Right hindlimb (tissue), 1 donor: ENCODE measurements around the gene KIRREL3.
A peak's percentile ranks its signal among the peaks of the same experiment; 100 is the strongest.

ENCODE experiments used
- DNase-seq: peaks from one replicate; pipeline ENCODE4 v3.0.0-alpha.2; 2018

KIRREL3 gene

DNA sequence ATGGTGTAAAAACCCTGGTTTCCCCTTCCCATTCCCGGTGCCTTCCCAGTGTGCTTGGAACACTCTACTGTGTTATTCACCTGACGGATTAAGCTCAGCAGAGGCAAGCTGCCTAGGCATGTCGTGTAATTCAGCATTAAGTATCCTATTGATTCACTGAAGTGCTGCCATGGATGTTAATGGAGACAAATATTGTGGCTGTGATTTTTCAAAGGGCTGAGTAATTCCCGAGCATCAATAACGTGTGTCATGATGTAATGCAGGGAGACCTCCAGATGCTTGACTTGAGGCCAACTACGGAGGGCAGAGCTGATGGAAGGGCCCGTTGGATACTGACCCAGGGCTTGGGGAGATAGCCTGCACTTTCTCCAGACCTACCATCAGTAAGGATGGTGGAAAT, 376.1 kb downstream of the KIRREL3 start:
- no peak for DNase-seq

DNA sequence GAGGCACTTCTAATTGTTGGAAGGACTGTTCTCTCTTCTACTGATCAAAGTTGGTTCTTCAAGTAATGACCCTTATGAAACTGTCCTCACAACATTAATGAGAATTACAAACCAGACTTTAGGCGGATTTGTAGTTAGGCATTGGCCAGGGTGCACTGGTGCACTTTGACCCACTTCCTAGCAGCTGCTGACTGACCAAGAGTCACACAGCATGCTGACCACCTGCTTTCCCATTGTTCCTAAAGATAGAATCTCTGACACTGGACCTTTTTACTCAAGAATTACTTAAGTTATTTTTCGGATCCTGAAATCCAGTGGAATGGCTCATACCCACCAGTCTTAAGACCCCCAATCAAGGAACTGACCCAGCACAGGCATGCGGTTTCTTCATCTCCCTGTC, 381.1 kb downstream of the KIRREL3 start:
- DNase-seq, result no peak

DNA sequence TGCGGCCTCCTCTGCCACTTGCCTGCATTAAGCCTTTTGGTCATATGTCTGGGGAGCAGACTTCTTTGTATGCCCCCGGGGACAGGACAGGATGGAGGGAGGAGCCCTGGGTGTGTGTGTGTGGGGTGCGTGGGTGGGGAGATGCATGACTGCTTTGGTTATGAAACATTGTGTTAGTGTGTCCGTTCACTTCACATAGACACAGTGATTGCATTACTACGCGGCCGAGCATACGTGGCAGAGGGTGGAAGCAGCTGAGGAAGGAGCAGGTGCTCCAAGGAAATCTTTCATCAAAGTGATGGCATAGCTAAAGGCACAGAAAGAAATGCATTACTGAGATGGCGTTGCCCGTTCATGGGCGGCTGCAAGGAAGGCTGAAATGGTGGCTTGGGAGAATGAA, 384.7 kb downstream of the KIRREL3 start:
- no peak for DNase-seq

DNA sequence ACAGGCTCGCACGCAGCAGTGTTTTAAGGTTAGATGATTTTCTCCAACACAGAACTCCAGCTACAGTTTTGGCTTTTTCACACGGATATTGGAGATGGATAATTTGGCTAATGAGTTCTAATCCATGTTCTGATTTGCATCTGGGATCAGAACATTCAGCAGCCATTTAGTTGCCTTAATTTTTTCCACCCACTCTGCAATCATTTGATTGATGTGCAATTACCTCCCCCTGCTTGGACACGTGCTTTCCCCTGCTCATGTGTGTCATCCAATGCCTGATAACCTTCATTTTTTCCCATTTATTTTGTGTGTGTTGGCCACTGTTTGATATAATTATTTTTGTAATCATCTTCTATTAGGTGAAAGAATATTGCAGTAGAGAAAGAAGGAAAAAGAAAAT, 387.3 kb downstream of the KIRREL3 start:
- no peak for DNase-seq

DNA sequence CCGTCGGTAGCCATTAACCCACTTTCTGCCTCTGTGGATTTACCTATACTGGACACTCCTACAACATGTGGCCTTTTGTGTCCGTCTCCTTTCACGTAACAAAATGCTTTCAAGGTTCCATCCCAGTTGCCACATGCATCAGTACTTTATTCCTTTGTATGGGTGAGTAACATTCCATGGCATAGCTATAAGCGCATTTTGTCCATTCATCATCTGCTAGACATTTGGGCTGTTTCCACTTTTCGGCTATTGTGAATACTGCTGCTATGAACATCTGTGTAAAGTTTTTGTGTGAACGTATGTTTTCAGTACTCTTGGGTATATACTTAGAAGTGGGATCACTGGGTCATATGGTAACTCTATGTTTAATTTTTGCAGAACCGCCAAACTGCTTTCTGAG, 387.9 kb downstream of the KIRREL3 start:
- DNase-seq, result no peak

DNA sequence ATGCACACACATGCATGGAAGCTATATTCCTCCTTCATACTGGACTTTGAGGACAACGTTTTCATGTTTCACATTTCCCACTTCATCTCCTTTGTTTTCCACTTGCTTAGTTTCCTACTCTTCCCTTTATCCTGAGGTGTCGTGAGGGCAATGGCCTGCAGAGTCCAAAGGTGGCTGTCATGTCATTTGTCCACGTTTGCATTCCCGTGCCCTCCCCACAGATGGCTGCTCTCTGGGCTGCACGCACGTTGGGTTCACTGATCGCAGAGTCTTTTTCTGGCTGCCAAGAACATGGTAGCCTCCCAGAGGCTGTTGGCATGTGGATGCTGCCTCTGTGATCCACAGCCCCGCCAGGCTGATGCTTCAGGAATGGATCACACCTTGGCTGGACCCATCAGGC, 389.1 kb downstream of the KIRREL3 start:
- no peak for DNase-seq

DNA sequence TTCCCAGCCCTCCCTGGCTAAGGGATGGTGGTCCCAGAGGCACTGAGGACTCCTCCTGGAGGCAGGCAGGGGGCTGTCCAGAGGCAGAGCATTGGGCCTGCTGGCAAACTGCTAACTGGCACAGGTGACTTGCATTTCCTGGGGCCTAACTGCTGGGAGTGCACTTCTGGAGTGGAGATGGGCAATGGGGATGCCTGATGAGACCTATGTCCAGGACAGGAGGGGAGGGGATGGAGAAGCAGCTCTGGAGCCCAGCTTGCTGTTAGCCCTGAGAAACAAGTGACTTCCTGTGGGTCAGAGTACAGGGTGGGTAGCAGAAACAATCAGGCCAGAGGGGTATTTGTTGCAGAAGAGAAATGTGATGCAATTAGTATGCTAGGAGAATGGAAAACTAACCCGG, 391.9 kb downstream of the KIRREL3 start:
- DNase-seq, result no peak

DNA sequence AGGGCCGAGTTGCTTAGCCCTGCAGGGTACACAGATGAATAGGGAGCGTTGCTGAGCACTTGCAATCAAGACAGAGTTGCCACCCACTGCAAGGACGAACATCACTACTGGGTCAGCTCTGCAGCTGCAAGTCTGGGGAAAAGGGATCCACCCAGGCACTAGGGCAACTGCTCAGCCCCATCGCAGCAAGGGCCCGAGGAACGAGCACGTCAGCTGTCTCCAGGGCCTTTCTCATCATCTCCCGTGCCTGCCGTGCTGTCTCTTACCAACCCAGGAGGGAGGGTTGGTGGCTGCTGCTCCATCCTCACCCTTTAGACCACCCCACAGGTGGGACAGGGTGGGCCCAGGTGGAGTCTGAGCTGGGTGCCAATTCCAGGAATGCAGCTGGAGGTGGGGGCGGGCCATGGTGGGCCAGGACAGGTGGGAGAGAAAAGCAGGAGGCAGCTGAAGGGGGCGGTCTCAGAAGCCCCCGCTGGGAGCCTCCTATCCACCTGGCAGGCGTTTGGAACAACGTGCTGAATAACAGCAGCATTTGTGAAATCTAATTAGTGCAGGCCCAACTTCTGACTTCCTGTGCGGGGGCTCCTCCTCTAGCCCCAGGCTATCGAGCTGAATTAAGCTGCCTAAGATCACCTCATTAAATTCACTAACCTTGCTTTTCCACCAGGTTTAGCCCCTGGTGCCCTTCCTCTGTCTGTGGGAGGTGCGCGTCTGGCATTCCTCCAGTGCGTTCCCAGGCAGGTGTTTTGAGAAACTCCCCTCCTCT, 392.6 kb downstream of the KIRREL3 start:
- DNase-seq, result no peak

DNA sequence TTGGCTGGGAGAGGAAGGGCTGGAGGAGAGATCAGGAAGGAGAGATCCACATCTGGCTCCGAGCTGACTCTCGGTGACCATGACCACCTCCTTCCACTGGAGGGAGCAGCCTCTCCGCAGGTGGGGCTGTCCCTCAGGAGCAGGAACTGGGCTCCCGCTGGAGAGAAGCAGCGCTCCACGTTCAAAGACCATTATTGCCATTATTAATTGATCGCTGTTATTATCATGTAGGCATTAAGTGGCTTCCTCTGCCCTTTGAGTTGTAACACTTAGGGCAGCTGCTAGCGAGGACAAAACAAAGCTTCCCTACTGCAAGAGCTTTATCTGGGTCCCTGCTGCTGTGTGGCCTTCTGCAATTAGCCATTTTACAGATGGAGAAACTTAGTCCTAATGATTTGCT, 393.2 kb downstream of the KIRREL3 start:
- DNase-seq, result peak; percentile 71

DNA sequence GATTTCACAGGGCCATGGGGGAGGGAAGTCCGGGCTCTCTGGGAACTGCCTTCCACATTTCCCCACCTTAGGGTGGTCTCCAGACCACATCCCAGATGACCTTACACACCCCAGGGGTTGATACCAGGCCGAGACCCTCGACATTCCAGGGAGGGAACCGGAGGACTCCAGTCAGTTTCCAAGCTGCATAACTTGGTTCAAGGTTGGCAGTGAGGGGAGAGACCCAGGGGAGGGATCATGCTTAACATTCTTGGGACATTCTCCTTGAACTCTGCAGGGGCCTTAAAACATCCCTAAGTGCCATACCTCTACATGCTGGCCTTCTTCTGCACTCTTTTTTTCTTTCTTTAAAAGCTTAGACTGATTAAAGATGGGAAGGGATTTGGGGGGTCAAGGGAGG, 394.1 kb downstream of the KIRREL3 start:
- DNase-seq, result no peak

DNA sequence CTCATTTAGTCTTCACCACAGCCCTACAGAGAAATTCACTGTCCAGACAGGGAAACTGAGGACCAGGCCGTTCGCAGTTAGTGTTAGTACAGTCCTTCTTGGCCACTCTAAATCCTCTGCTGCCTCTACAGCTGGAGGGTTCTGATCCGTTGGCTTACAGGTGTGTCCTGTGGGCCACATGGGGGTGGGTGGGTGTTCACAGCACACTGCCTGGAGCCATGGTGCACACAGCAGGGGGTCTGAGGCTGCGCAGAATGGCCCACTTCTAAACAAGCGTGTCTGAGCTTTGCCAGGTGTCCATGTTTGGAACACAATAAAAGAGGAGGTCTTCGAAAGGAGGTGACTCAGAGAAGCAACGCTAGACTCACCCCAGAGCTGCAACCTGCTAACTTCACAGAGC, 396.1 kb downstream of the KIRREL3 start:
- no peak for DNase-seq

DNA sequence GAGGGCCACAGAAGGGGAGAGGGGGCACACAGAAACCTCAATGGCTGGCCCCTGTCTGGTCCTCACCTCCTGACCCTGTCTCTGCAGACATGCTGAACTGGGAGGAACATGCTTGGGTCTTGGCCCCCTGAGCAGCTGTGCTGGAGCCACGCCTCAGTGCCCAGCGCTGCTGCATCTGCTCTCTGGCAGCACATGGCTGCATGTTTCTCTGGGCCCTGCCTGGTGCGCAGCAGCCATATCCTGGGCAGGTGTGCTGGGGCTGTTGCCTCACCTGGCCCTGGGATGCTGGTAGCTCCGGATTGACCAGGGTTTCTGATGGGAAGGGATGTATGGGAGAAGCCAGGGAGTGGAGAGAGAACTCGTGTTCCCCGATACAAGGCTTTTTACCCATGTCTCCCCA, 397.1 kb downstream of the KIRREL3 start:
- no peak for DNase-seq

DNA sequence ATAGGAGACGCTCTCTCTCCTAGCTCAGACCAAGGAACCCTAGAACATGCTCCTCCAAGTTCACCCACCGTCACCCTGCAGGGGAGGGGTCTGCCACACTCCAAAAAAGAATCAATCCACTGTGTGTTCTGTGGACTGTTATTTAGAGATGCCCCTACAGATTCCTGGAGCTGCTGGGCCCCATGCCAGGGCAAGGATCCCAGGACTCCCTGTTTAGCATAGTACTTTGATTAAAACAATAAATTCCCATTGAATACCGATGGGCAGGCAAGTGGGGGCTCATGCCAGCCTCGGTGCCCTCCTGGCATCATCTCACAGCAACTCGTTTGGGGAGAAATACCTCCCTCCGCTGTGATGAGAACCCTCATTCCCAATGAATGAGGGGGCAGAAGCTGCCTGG, 397.6 kb downstream of the KIRREL3 start:
- no peak for DNase-seq

DNA sequence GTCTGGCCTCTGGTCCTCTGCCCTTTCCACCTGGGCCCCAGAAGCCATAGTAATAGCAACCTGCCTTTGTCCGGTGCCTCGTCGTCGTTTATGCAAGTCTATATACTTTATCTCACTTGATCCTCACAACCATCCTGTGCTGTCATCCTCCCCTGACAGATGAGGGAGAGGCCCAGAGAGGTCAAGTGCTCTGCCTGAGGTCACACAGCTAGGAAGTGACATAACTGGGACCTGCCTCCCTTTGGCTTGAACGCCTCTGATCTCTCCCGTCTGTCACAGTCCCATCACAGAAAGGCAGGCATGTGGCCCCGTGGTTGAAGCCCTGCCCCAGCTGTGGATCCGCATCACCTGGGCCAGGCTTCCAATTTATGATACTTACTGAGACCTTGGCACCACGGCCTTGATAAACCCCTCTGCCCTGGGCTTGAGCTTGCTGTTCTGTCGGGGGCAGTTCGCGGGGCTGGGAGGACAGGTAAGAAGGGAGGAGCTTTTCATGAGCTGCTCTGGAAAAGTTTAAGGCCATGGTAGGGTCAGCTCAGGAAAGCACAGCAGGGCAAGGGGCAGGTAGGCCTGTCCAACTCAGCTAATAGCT, 398.1 kb downstream of the KIRREL3 start:
- no peak for DNase-seq

DNA sequence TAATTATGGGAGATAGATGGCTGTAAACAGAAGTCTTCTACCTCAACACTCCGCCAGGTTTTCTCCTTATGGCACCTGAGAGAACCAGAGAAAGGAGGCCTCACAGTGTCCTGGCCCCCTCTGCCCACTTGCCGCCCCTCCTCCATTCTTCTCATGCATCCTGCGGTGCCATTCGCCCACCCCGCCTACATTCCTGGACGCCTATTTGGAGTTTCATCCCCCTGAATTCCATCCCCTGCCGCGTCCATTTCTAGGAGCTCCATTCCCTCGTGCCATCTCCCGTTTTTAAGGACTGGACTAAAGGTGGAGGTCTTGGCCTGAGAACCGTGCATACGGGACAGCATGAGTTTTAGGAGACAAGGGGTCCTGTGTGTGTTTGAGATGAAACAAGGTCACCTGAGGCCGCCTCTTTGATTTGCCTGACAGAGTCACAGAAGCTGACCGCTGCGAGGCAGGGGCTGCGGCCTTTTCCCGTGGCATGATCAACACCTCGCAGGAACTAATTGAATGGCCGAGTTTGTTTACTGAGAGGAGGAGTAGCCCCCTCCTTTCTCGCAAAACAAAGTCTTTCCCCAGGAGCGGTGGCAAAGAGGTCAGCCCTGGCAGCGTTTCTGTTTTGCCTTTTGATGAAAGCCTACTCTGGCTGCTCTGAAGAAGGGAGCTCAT, 398.9 kb downstream of the KIRREL3 start:
- no peak for DNase-seq

DNA sequence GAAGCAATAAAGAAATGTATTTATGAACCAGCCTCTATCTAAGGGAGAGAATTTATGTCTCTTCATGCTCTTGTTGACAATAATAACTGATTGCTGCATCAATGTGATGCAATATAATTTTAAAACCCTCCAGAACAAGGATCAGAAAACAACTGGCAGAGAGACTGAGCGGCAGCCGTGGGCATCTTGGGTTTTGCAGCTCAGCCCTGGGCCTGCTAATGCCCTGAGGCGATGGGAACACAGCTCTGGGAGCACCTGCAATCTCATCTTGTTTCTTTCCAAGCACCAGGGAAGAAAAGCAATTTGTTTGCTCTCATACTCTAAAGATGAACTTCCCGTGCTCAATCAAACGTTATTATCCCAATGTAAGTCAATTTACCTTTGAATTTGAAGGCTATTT, 399.4 kb downstream of the KIRREL3 start:
- DNase-seq, result no peak

DNA sequence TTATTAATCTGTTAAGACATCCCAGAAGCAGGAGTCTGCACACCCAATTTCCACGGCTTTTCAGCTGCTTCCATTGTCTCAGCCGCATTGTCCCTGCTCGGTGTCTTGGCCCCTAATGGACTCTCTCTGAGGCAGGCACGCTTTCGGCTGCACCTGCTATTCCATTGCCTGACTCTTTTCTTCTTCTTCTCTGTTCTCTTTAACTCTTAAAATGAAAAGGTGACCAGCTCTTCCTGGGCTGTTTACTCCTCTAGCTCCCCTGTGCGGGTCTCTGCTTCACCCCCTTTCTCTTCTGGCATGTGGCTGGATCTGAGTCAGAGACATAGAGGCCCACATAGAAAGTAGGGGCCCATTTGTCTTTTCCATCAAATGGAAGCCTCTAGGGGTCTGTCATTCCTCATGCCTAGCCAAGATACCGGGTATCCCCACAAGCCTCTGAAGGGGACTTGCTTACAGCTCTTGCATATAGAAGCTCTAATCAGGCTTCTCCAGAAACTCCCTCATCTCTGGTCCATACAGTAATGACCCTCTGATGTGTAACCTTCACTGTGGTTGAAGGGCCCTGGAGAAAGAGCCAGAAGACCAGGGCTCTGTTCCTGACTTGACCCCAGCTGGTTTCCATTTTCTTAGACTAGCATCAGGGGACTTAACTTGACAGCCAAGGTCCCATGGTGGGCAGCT, 401.2 kb downstream of the KIRREL3 start:
- DNase-seq, result no peak

DNA sequence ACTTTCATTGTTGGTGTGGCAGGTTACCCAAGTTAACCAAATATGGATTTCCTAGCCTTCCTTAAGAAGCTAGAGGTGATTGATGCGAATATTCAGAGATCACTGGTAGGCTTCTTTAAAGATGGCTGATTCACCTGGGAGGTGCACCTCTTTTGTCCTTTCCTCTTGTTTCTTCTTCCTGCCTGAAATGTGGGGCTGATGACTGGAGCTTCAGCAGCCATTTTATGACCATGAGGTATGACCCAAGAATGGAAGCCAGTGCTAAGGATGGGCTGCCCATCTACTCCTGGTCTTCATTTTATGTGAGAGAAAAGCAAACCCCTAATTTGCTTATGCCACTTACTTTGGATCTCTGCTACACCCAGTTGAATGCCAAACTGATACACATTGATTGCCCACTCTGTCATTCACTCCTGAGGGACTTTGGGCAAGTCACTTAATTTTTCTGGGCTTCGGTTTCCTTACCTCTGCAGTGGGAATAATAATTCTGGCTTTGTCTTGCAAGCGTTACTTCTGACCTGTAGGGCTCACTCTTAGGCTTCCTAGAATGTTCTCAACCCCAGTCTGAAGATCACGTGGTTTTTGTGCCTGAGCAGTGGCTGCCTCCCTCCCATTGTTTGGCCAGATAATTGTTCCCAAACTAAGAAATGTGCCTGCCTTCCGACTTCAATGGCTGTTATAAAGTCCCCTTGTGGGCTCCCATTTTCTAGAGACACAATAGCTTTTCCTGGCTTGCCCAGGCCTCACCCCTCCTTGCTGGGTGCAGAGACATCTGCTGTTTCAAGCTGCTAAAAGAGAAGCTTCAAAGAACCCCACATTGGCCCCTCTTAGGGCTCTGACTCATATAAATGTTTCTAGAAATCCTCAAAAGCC, 402.0 kb downstream of the KIRREL3 start:
- DNase-seq, result no peak

DNA sequence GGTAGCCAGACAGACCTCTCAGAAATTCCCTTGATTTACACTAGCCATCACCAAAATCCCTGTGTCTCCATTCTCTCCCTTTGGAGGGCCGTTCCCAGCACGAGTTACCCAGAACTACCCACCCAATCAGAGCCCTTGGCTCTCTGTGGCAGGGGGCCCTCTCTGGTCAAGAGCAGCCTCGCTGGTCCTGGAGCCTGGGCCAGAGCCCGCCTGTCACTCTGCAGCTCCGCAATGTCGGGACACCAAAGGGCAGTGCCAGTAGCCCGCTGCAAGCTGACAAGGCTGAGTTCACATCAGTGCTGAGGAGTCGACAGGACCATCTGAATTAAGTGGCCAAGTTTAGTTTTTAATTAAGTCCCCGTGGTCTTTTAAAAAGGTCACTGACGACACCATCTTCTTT, 403.5 kb downstream of the KIRREL3 start:
- no peak for DNase-seq

DNA sequence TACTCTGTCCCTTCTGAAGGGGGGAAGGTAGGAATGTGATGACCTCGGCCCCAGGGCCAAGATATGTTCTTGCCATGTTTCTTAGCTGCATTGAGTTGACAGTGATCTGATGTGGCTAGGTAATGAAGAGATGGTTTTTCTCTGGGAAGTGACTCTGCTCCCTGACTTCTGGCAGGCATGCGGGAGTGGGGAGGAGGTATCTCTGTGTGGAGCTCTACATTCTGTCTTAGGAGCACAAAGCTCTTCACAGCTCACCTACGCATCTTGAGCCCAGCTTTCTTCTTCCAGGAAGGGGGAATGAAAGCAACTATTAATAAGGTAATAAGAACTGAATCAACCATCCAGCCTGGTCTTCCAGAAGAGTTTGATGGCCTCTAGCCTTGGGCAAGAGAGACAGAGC, 404.1 kb downstream of the KIRREL3 start:
- no peak for DNase-seq

DNA sequence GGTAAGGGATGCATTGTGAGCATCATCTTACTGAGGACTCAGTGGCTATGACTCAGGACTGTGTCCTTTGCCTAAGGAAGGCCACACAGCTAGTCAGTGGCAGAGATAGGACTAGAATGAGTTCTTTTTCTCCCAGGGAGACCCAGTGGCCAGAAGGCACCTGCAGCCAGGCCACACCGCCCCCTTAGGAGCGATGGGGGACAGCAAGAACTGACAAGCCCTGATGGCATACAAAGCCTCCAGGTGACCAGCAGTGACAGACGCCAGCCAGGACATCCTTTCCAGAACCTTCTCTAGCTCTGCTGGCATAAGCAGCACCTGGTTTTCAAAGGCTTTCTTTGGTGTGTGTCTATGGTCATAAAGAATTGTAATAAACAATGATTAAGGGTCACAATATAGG, 405.0 kb downstream of the KIRREL3 start:
- DNase-seq, result no peak

DNA sequence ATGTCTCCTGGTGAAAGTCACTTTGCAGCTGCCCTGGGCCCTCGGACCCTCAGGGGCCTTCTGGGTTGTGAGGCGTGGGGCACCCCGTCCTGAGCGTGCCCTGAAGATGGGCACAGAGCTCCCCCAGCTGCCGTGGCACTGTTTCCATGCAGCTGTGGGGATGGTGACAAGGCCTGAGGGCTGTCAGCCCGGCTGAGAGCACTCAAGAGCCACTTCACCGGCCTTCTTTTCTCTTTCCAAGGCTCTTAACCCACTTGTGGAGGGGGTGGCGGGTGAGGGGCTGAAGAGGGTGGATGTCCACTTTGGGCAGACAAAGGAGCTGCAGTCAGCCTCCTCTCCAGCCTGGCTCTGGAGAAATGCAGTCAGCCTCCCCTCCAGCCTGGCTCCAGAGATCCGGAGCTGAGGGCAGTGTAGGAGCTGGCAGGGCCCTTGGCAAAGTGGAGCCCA, 405.6 kb downstream of the KIRREL3 start:
- no peak for DNase-seq
